Lung (tissue), 12 donors: Measurements from ENCODE around the gene INPP4A. TPM values are rescaled to one million over a fixed set of nuclear protein-coding genes. Genes with fewer than 3 reads are reported as not detected.

Source experiments
- ATAC-seq: fragments of 200-7000 bp; cut with Tn5 transposase; one replicate; pipeline ENCODE4 v1.9.1; 2020; ENCODE audit warnings: moderate number of reproducible peaks; ENCODE audit not compliant: insufficient read depth, low FRiP score
- DNase-seq, 3 donors: peaks; one replicate each; pipeline ENCODE4 v3.0.0-alpha.2; 2013 to 2017
- H3K27ac ChIP-seq, 2 donors: one replicate each; pipeline ENCODE4 v1.5.1; 2013; ENCODE audit warnings: mild to moderate bottlenecking in 2 of 2, moderate library complexity in 2 of 2, control low read depth in 1 of 2, inconsistent platforms in 1 of 2, low read depth in 1 of 2, low read length in 1 of 2
- H3K27me3 ChIP-seq, 3 donors: one replicate each; pipeline ENCODE4 v1.5.1; 2013; ENCODE audit warnings: low read length in 2 of 3; ENCODE audit not compliant: control insufficient read depth in 3 of 3, insufficient read depth in 3 of 3
- H3K36me3 ChIP-seq, 4 donors: one replicate each; pipeline ENCODE4 v1.5.1; 2013; ENCODE audit warnings: low read length in 4 of 4, mild to moderate bottlenecking in 1 of 4, moderate library complexity in 1 of 4; ENCODE audit not compliant: control insufficient read depth in 4 of 4, insufficient read depth in 4 of 4
- H3K4me1 ChIP-seq, 5 donors: one replicate each; pipeline ENCODE4 v1.5.1; 2013; ENCODE audit warnings: low read length in 5 of 5, mild to moderate bottlenecking in 2 of 5, moderate library complexity in 1 of 5; ENCODE audit not compliant: control insufficient read depth in 5 of 5, insufficient read depth in 5 of 5
- H3K4me3 ChIP-seq: one replicate; pipeline ENCODE4 v1.5.1; 2013; ENCODE audit warnings: mild to moderate bottlenecking, control low read depth, moderate library complexity
- H3K9ac ChIP-seq, 2 donors: one replicate each; pipeline ENCODE4 v1.5.1; 2013; ENCODE audit warnings: low read length in 2 of 2, control low read depth in 1 of 2; ENCODE audit not compliant: insufficient read depth in 1 of 2
- H3K9me3 ChIP-seq, 4 donors: one replicate each; pipeline ENCODE4 v1.5.1; 2013; ENCODE audit warnings: low read length in 3 of 4, mild to moderate bottlenecking in 1 of 4, moderate library complexity in 1 of 4; ENCODE audit not compliant: control insufficient read depth in 4 of 4, insufficient read depth in 3 of 4
- WGBS, 2 donors: extraction: QIAGEN DNeasy Blood & Tissue Kit; methylation state at CpG; one replicate each; pipeline ENCODE4 v1.1.7; 2013; 5-methylcytosine and 5-hydroxymethylcytosine counted together
- polyA plus RNA-seq, 2 donors: library from polyadenylated mRNA; stranded (reverse); fragments of 200-250 nt; gene quantifications; one replicate each; pipeline ENCODE4 v1.2.1, GENCODE V29; 2013
- total RNA-seq, 2 donors: library from RNA; depleted of rRNA in 1 of 2; stranded (reverse); fragments of >200 nt in 1 of 2; gene quantifications; one replicate each; pipeline ENCODE4 v1.2.1, GENCODE V29; 2014 to 2021
- TF ChIP-seq, protein P1 (sequence below): IDR thresholded peaks from 2 replicates; pipeline ENCODE4 v1.5.1; 2012; ENCODE audit warnings: mild to moderate bottlenecking; ENCODE audit errors: control extremely low read depth, extremely low read depth
- donor health status: control.
- donor health status: control.
- donor health status: Bipolar disorder and iron deficiency.
- donor health status: healthy.
- donor health status: DM: yes; HTN: yes; CAD: no.

Gene INPP4A
- total and polyA plus RNA-seq, 4 donors: 8.0 to 43.3 (median 19.8) TPM

DNA sequence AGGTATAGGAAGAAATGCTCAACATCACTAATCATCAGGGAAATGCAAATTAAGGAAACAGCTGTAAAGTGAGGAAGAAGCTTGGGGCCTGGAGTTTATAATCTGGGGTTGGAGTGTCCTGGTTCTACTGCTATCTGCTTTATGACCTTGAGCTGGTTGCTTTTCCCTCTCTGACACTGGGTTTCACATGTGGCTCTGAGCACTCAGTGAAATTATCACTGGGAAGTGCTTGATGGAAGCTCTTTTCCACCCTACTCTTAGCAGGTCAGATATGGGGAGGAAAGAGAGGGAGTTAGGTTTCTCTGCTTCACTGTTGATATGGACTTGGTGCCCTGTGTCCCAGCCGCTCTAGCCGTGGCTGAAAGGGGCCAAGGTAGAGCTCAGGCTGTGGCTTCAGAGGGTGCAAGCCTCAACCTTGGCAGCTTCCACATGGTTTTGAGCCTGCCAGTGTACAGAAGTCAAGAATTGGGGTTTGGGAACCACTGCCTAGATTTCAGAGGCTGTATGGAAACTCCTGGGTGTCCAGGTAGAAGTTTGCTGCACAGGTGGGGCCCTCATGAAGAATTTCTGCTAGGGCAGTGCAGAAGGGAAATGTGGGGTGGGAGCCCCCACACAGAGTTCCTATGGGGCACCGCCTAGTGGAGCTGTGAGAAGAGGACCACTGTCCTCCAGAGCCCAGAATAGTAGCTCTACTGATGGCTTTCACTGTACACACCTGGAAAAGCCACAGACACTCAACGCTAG is 52.3 kb downstream of the INPP4A start:
- ATAC-seq (no peak), DNase-seq (no peak)
- peaks cover 0 to 3% (median 0%) of the 10 kb centered on the region in 4 donors for H3K36me3 ChIP-seq
- H3K4me1 ChIP-seq: peaks cover 0 to 26% (median 5%) of the 10 kb centered on the region in 5 donors
- H3K4me3 ChIP-seq: no peak overlapping the region
- peaks cover 0 to 3% (median 0%) of the 10 kb centered on the region in 4 donors for H3K9me3 ChIP-seq
- H3K27ac ChIP-seq: no peak overlapping the region
- 98 to 99% methylated on average over 4 of the region's 4 CpGs for WGBS, 2 donors
- TF ChIP-seq, protein P1, sequence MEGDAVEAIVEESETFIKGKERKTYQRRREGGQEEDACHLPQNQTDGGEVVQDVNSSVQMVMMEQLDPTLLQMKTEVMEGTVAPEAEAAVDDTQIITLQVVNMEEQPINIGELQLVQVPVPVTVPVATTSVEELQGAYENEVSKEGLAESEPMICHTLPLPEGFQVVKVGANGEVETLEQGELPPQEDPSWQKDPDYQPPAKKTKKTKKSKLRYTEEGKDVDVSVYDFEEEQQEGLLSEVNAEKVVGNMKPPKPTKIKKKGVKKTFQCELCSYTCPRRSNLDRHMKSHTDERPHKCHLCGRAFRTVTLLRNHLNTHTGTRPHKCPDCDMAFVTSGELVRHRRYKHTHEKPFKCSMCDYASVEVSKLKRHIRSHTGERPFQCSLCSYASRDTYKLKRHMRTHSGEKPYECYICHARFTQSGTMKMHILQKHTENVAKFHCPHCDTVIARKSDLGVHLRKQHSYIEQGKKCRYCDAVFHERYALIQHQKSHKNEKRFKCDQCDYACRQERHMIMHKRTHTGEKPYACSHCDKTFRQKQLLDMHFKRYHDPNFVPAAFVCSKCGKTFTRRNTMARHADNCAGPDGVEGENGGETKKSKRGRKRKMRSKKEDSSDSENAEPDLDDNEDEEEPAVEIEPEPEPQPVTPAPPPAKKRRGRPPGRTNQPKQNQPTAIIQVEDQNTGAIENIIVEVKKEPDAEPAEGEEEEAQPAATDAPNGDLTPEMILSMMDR: no peak
- no peaks in the 10 kb centered on the region for H3K27me3 ChIP-seq
- H3K9ac ChIP-seq: no peak overlapping the region

DNA sequence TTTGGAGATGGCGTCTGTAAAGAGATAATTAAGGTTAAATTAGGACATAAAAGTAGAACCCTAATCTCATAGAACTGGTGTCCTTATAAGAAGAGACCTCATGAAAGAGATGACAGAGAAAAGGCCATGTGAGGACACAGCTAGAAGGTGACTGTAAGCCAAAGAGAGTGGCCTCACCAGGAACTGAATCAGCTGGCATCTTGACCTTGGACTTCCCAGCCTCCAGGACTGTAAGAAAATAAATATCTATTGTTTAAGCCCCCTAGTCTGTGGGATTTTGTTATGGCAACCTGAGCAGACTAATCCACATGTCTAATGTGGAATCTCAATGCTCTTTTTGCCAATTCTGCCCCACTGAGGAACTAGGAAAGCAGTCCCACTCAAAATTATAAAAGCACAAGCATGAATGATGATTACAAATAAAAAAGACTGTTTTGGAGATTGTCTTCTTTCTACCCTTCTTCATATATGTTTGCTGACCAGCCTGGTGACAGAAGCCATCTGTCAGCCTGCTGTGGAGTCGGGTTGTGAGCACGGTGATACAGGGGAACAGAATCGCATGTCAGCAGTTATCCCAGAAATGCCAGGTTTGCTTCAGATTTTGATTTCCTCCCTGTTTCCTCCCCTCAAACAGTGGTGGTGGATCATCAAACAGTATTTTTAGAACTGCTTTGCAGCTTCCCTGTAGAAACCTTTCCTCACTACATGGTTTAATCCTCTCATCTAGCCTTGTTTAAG is 54.2 kb downstream of the INPP4A start:
- no peak for ATAC-seq
- Histone ChIP-seq H3K4me1 (peaks cover 2 to 30% (median 10%) of the 10 kb centered on the region in 5 donors), H3K4me3 (no peak overlapping the region), H3K36me3 (peaks cover 0 to 3% (median 0%) of the 10 kb centered on the region in 4 donors), H3K9me3 (peaks cover 0 to 3% (median 0%) of the 10 kb centered on the region in 4 donors), H3K27ac (no peak overlapping the region), H3K27me3 (no peaks in the 10 kb centered on the region), H3K9ac (no peak overlapping the region)
- 83 to 92% methylated on average over 4 of the region's 4 CpGs for WGBS, 2 donors
- DNase-seq: no peak
- TF ChIP-seq, protein P1: no peak

DNA sequence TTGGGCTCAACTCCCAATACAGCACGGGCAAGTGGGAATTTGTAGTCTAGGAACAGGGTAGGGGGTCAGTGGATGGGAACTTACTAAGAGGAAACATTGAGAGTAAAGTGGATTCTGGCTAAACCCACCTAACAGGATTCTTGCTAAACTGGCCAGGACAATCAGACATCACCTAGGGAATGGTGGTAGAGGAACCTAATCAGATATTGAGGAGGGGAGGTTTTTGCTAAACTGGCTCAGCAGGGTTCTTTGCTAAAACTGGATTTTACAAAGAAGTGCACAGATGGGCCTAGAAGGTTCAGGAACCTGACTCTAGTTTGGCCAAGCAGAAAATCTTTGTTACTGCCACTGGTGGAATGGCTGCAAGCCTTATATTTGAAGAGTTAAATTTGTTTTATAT is 55.9 kb downstream of the INPP4A start:
- no peak for DNase-seq
- Histone ChIP-seq H3K9me3 (peaks cover 0 to 3% (median 0%) of the 10 kb centered on the region in 4 donors), H3K27me3 (no peaks in the 10 kb centered on the region), H3K27ac (no peak overlapping the region), H3K4me1 (peaks cover 10 to 37% (median 25%) of the 10 kb centered on the region in 5 donors), H3K4me3 (no peak overlapping the region), H3K36me3 (peaks cover 0 to 3% (median 0%) of the 10 kb centered on the region in 4 donors), H3K9ac (no peak overlapping the region)
- ATAC-seq: no peak
- TF ChIP-seq, protein P1: no peak
- WGBS, 2 donors: 89 to 95% methylated on average over 1 of the region's 1 CpG
